GM12878 (cell line): Measurements from ENCODE around the gene CTNNA3. TPM values are rescaled to one million over a fixed set of nuclear protein-coding genes. Genes with fewer than 3 reads are reported as not detected.

Experiments
- ATAC-seq: fragments of 200-7000 bp; cut with Tn5 transposase; 3 replicates; pipeline ENCODE4 v1.9.1; 2020; ENCODE audit warnings: mild to moderate bottlenecking, moderate library complexity
- BruUV-seq: library from RNA; stranded (reverse); fragments of 400-500 nt; replicated peaks from 2 replicates; lab custom pipeline; 2021; lab: Mats Ljungman, UMichigan
- CTCF ChIA-PET: fragments of 300-600 bp; sonication (Branson Sonifier 250); formaldehyde crosslinking; extraction: SDS; loops from one replicate; lab custom pipeline; 2021; ENCODE audit warnings: inconsistent platforms; lab: Yijun Ruan, JAX
- POLR2A ChIA-PET: fragments of 350-600 bp; formaldehyde crosslinking; extraction: SDS; loops from one replicate; lab custom pipeline; 2021; ENCODE audit warnings: inconsistent platforms; lab: Charles Lee
- RAD21 ChIA-PET: fragments of 300-600 bp; sonication (Branson Sonifier 250); formaldehyde crosslinking; loops from one replicate; lab custom pipeline; 2023; ENCODE audit warnings: antibody characterized with exemption; ENCODE audit not compliant: unreplicated experiment; lab: Charles Lee
- SMC1A ChIA-PET: fragments of 300-600 bp; sonication (Branson Sonifier 250); formaldehyde crosslinking; loops from one replicate; lab custom pipeline; 2023; ENCODE audit not compliant: unreplicated experiment, uncharacterized antibody; lab: Charles Lee
- DNase-seq: peaks from one replicate; pipeline ENCODE4 v3.0.0-alpha.2; 2011; ENCODE audit warnings: low read depth, low spot score
- FAIRE-seq: peaks from 3 replicates; lab custom pipeline; 2011; peaks lifted over from hg19 to GRCh38; lab: Jason Lieb, UNC
- H2AFZ ChIP-seq: 2 replicates; pipeline ENCODE4 v1.6.0; 2011; ENCODE audit warnings: low read depth, low read length, control low read depth; ENCODE audit not compliant: control insufficient read depth
- H3K27ac ChIP-seq: 2 replicates; pipeline ENCODE4 v1.5.1; 2011; ENCODE audit warnings: control low read depth; ENCODE audit not compliant: control insufficient read depth, insufficient read depth
- H3K27me3 ChIP-seq, 2 experiments: replicated peaks in 1 of 2; 2 replicates each; pipeline versions ENCODE4 v1.6.0 to v1.6.1; 2011; ENCODE audit warnings: low read length in 1 of 2; ENCODE audit not compliant: control insufficient read depth in 2 of 2, insufficient read depth in 2 of 2
- H3K36me3 ChIP-seq, 2 experiments: 2 replicates each; pipeline ENCODE4 v1.5.1; 2011; ENCODE audit warnings: low read length in 1 of 2; ENCODE audit not compliant: control insufficient read depth in 2 of 2, insufficient read depth in 2 of 2
- H3K4me1 ChIP-seq: 2 replicates; pipeline ENCODE4 v1.6.1; 2011; ENCODE audit warnings: mild to moderate bottlenecking, low read length, moderate library complexity, mixed read lengths; ENCODE audit not compliant: control insufficient read depth, insufficient read depth
- H3K4me2 ChIP-seq: 2 replicates; pipeline ENCODE4 v1.6.0; 2011; ENCODE audit warnings: control low read depth; ENCODE audit not compliant: control insufficient read depth, insufficient read depth
- H3K4me3 ChIP-seq: fragments of 200-600 bp; sonication (generic); 2 replicates; pipeline ENCODE4 v1.5.1; 2016
- H3K79me2 ChIP-seq: 2 replicates; pipeline ENCODE4 v1.6.0; 2011; ENCODE audit warnings: low read length; ENCODE audit not compliant: control insufficient read depth, insufficient read depth
- H3K9ac ChIP-seq: 2 replicates; pipeline ENCODE4 v1.8.0; 2011; ENCODE audit warnings: low read length, control low read depth, mixed read lengths; ENCODE audit not compliant: control insufficient read depth, insufficient read depth
- H3K9me3 ChIP-seq: replicated peaks from 3 replicates; pipeline ENCODE4 v1.5.1; 2011; ENCODE audit warnings: mild to moderate bottlenecking, low read length; ENCODE audit not compliant: control insufficient read depth, insufficient read depth
- H4K20me1 ChIP-seq: 2 replicates; pipeline ENCODE4 v1.6.0; 2011; ENCODE audit not compliant: control insufficient read depth, insufficient read depth
- BMI1 ChIP-seq: fragments of 450-650 bp; IDR thresholded peaks from 2 replicates; pipeline ENCODE4 v1.6.1; 2016; ENCODE audit warnings: mild to moderate bottlenecking, moderate library complexity, borderline replicate concordance
- CREB1 ChIP-seq: IDR thresholded peaks from 2 replicates; pipeline ENCODE4 v1.6.1; 2012; ENCODE audit warnings: low read depth, mild to moderate bottlenecking, inconsistent platforms
- FOS ChIP-seq: IDR thresholded peaks from 3 replicates; pipeline ENCODE4 v1.6.1; 2011; ENCODE audit warnings: borderline replicate concordance; ENCODE audit not compliant: insufficient read length; ENCODE audit errors: extremely low read depth
- MTA2 ChIP-seq: fragments of 450-650 bp; IDR thresholded peaks from 2 replicates; pipeline ENCODE4 v1.6.1; 2016; ENCODE audit warnings: low read depth, mild to moderate bottlenecking, moderate library complexity
- NR2C1 ChIP-seq: fragments of 450-650 bp; IDR thresholded peaks from 2 replicates; pipeline ENCODE4 v1.6.1; 2017; ENCODE audit warnings: antibody characterized with exemption, mild to moderate bottlenecking, moderate library complexity
- PKNOX1 ChIP-seq: fragments of 450-650 bp; IDR thresholded peaks from 2 replicates; pipeline ENCODE4 v1.6.1; 2016; ENCODE audit warnings: mild to moderate bottlenecking
- SIN3A ChIP-seq: IDR thresholded peaks from 2 replicates; pipeline ENCODE4 v1.6.1; 2012; ENCODE audit warnings: low read depth, low read length, improper control_type of control experiment
- SP1 ChIP-seq: IDR thresholded peaks from one replicate; pipeline ENCODE4 v1.6.1; 2011; ENCODE audit warnings: low read depth, low read length
- SREBF2 ChIP-seq: IDR thresholded peaks from 2 replicates; pipeline ENCODE4 v1.6.1; 2012; ENCODE audit warnings: mild to moderate bottlenecking, low read length
- TBL1XR1 ChIP-seq: IDR thresholded peaks from 2 replicates; pipeline ENCODE4 v1.6.1; 2012; ENCODE audit warnings: low read depth, low read length, improper control_type of control experiment
- USF2 ChIP-seq: IDR thresholded peaks from 2 replicates; pipeline ENCODE4 v1.6.1; 2011; ENCODE audit warnings: low read depth, low read length, improper control_type of control experiment, borderline replicate concordance
- ZNF24 ChIP-seq: fragments of 450-650 bp; IDR thresholded peaks from 2 replicates; pipeline ENCODE4 v1.6.1; 2017; ENCODE audit warnings: antibody characterized with exemption, mild to moderate bottlenecking
- in situ Hi-C: fragments of 300-500 bp; cut with MboI; formaldehyde crosslinking; loops from 9 replicates; pipeline ENCODE4 v1.14.3; 2018; ENCODE audit warnings: mixed read lengths
- intact Hi-C: fragments of 100-400 bp; cut with micrococcal nuclease; formaldehyde crosslinking; loops from one replicate; pipeline ENCODE4 v1.14.2; 2022; ENCODE audit not compliant: unreplicated experiment
- polyA plus RNA-seq, 11 experiments: library from polyadenylated mRNA; depleted of rRNA in 4 of 11; unstranded in 6 of 11; stranded (reverse) in 5 of 11; fragments of >200 nt; fragmentation: Nextera tagmentation in 4 of 11; fragmentation: Illumina TruSeq in 1 of 11; extraction: Ambion mirVana in 4 of 11; extraction: Trizol in 1 of 11; gene quantifications; 1 replicate in 1 of 11; 2 replicates in 10 of 11; pipeline versions ENCODE4 v1.2.1 to v1.2.3, GENCODE V29; 2011 to 2016; ENCODE audit warnings: inconsistent platforms in 2 of 11, missing spikeins in 2 of 11, low read depth in 1 of 11
- total RNA-seq, 4 experiments: library from RNA; depleted of rRNA in 3 of 4; stranded (reverse); fragments of >200 nt in 3 of 4; fragmentation: Illumina TruSeq in 1 of 4; extraction: Trizol in 1 of 4; gene quantifications; 2 replicates each; pipeline versions ENCODE4 v1.2.1 to v1.2.3, GENCODE V29; 2013 to 2021
- TF ChIP-seq, protein P1 (sequence below): fragments of 450-650 bp; IDR thresholded peaks from 2 replicates; pipeline ENCODE4 v1.6.1; 2016; ENCODE audit warnings: mild to moderate bottlenecking

Gene CTNNA3
- total and polyA plus RNA-seq, 10 of the 15 experiments (the other 5 are each of a cell fraction or from before 2014, with no cell fraction given): under 0.01 to 4.5 (median 0.22) TPM; not detected in 2

- Histone ChIP-seq H3K4me3 (no peak overlapping the region), H4K20me1 (no peaks in the 10 kb centered on the region), H3K27me3 (no peaks in the 10 kb centered on the region), H3K36me3 (no peaks in the 10 kb centered on the region), H3K9me3 (no peaks in the 10 kb centered on the region), H3K4me1 (no peaks in the 10 kb centered on the region), H3K27ac (no peak overlapping the region), H3K79me2 (no peaks in the 10 kb centered on the region), H2AFZ (no peak overlapping the region), H3K4me2 (no peak overlapping the region), H3K9ac (no peak overlapping the region)
- ChIA-PET POLR2A (no interaction called here), RAD21 (no interaction called here), SMC1A (no interaction called here), CTCF (interaction anchor here (1.0 to 1.5 kb wide), 2 partner anchors 9 to 12 kb away, joined by 3 read pairs; no protein-coding TSS in a partner anchor)
- in situ Hi-C loops (no loop called here), intact Hi-C loops (no loop called here)
- DNase-seq: no peak
- TF ChIP-seq ZNF24 (no peak), PKNOX1 (no peak), NR2C1 (no peak), FOS (no peak), MTA2 (no peak), USF2 (no peak), CREB1 (no peak), BMI1 (no peak), SP1 (no peak), SIN3A (no peak), TBL1XR1 (no peak), SREBF2 (no peak)
- TF ChIP-seq, protein P1, sequence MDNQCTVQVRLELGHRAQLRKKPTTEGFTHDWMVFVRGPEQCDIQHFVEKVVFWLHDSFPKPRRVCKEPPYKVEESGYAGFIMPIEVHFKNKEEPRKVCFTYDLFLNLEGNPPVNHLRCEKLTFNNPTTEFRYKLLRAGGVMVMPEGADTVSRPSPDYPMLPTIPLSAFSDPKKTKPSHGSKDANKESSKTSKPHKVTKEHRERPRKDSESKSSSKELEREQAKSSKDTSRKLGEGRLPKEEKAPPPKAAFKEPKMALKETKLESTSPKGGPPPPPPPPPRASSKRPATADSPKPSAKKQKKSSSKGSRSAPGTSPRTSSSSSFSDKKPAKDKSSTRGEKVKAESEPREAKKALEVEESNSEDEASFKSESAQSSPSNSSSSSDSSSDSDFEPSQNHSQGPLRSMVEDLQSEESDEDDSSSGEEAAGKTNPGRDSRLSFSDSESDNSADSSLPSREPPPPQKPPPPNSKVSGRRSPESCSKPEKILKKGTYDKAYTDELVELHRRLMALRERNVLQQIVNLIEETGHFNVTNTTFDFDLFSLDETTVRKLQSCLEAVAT: no peak
- no peak for ATAC-seq
- FAIRE-seq: no peak
- BruUV-seq: no TSS peak
Measured at GRCh38 chr10:66209025-66209424, 1487.0 kb downstream of the CTNNA3 start.
